ENCODE measurements around the gene ATG3. TPM values are rescaled to one million over a fixed set of nuclear protein-coding genes. Genes with fewer than 3 reads are reported as not detected.

Gene ATG3
- total RNA-seq, 4 donors from 2014 or later: 52.0 to 86.3 (median 56.4) TPM

- TF ChIP-seq CTCF (IDR thresholded peaks at IDR 0.05): no peak
- TF ChIP-seq POLR2A (IDR thresholded peaks at IDR 0.05): no peak
- DNase-seq: no peak
- H3K27me3 ChIP-seq: no peaks in the 10 kb centered on the region
- H3K4me1 ChIP-seq: no peaks in the 10 kb centered on the region
- H3K4me3 ChIP-seq: no peak overlapping the region
- no peaks in the 10 kb centered on the region for H3K9me3 ChIP-seq
- H3K27ac ChIP-seq: no peak overlapping the region
- H3K36me3 ChIP-seq: no peaks in the 10 kb centered on the region
These were observed 74.8 kb downstream of the ATG3 start for GRCh38 chr3:112486811-112487505.

GRCh38 chr3:112484352-112484751, 77.4 kb downstream of the ATG3 start:
- Histone ChIP-seq H3K27ac (no peak overlapping the region), H3K36me3 (no peaks in the 10 kb centered on the region), H3K9me3 (no peaks in the 10 kb centered on the region), H3K27me3 (no peaks in the 10 kb centered on the region), H3K4me3 (no peak overlapping the region), H3K4me1 (no peaks in the 10 kb centered on the region)
- DNase-seq: no peak
- TF ChIP-seq CTCF (IDR thresholded peaks at IDR 0.05) (no peak), POLR2A (IDR thresholded peaks at IDR 0.05) (no peak)

- no peaks in the 10 kb centered on the region for H3K27me3 ChIP-seq
- no peaks in the 10 kb centered on the region for H3K36me3 ChIP-seq
- no peak for TF ChIP-seq CTCF (IDR thresholded peaks at IDR 0.05)
- TF ChIP-seq POLR2A (IDR thresholded peaks at IDR 0.05): no peak
- DNase-seq: no peak
- H3K4me3 ChIP-seq: no peak overlapping the region
- no peaks in the 10 kb centered on the region for H3K9me3 ChIP-seq
- H3K4me1 ChIP-seq: no peaks in the 10 kb centered on the region
- no peak overlapping the region for H3K27ac ChIP-seq
These were observed 79.1 kb downstream of the ATG3 start for GRCh38 chr3:112482675-112483074.

Other genes starting within 250 kb of the ATG3 start
- 10 to 100 TPM in 1 of 4 donors, 1 to 10 TPM in 3; 3.7 to 15.4 (median 7.1) TPM for gene CD200, start 228.8 kb downstream of the ATG3 start, total RNA-seq
- gene BTLA, start 62.5 kb downstream of the ATG3 start, total RNA-seq: 10 to 100 TPM in 1 of 4 donors, 1 to 10 TPM in 2, not detected in 1; 1.2 to 27.2 (median 1.8) TPM
- gene SLC35A5, start 83 bp upstream of the ATG3 start, total RNA-seq: 10 to 100 TPM in 3 of 4 donors, 1 to 10 TPM in 1; 9.9 to 57.1 (median 31.0) TPM
- gene CCDC80, start 79.2 kb upstream of the ATG3 start, total RNA-seq: 10 to 100 TPM in 2 of 4 donors, 1 to 10 TPM in 2; 2.6 to 26.4 (median 13.0) TPM